Measurements from ENCODE around the gene PCSK4. TPM values are rescaled to one million over a fixed set of nuclear protein-coding genes. Genes with fewer than 3 reads are reported as not detected.

Gene PCSK4
- total and polyA plus RNA-seq, 9 of the 15 experiments (the other 6 are each of a cell fraction or from before 2014, with no cell fraction given), result 0.01 to 9.1 (median 2.1) TPM; not detected in 1

DNA sequence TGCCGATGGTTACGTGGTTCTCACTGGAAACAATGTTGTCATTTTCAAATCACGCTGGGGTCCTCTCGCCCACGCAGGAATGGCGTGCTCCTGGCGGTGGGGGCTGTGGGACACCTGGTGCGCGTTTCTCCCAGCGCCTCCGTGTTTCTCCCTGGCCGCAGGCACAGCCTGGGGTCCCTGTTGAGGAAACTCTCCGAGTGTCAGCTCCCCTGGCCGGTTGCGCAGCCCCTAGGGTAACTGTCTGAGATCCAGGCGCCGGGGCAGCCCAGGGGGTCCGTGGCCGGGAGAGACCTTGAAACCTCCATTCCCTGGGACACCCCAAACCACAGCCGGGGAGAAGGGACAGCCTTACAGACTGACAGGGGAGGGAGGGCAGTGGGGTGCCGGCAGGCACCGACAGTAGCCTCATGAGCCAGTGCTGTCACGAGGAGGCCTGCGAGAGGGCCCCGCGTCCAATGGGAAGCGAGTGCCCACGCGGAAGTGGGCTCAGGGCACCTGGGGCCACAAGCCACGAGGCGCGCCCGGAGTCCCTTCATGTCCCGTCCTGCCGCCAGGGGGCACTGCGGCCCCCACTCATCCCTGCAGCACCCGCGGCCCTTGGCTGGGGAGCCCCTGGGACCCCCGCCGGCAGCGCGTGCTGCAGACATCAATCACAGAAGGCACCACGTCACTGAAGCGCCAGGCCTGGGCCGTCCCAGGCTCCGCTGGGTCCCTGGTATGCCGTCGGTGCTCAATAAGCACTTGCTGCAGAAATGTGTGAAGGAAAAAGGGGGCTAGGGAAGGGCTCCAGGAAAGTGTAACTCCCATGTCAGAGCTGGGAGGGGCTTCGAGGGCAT, 13.2 kb upstream of the PCSK4 start (continued):
- TF ChIP-seq ARID3A (IDR thresholded peaks at IDR 0.05; ENCODE audit: borderline replicate concordance, low read depth, low read length), result no peak
- TF ChIP-seq, protein P1, sequence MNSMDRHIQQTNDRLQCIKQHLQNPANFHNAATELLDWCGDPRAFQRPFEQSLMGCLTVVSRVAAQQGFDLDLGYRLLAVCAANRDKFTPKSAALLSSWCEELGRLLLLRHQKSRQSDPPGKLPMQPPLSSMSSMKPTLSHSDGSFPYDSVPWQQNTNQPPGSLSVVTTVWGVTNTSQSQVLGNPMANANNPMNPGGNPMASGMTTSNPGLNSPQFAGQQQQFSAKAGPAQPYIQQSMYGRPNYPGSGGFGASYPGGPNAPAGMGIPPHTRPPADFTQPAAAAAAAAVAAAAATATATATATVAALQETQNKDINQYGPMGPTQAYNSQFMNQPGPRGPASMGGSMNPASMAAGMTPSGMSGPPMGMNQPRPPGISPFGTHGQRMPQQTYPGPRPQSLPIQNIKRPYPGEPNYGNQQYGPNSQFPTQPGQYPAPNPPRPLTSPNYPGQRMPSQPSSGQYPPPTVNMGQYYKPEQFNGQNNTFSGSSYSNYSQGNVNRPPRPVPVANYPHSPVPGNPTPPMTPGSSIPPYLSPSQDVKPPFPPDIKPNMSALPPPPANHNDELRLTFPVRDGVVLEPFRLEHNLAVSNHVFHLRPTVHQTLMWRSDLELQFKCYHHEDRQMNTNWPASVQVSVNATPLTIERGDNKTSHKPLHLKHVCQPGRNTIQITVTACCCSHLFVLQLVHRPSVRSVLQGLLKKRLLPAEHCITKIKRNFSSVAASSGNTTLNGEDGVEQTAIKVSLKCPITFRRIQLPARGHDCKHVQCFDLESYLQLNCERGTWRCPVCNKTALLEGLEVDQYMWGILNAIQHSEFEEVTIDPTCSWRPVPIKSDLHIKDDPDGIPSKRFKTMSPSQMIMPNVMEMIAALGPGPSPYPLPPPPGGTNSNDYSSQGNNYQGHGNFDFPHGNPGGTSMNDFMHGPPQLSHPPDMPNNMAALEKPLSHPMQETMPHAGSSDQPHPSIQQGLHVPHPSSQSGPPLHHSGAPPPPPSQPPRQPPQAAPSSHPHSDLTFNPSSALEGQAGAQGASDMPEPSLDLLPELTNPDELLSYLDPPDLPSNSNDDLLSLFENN (IDR thresholded peaks at IDR 0.05; ENCODE audit: low read depth in 2 of 2, low read length in 2 of 2), result no peak
- no peak for TF ChIP-seq ARNT (IDR thresholded peaks at IDR 0.05)
- no peak for TF ChIP-seq ZC3H8 (IDR thresholded peaks at IDR 0.05)
- 0 out of 2 replicates have a peak, but pooled peaks have one; percentile 51 for TF ChIP-seq ZNF584 (CRISPR knock-in tag; IDR thresholded peaks at IDR 0.05; ENCODE audit: low read depth)
- TF ChIP-seq, protein P2, sequence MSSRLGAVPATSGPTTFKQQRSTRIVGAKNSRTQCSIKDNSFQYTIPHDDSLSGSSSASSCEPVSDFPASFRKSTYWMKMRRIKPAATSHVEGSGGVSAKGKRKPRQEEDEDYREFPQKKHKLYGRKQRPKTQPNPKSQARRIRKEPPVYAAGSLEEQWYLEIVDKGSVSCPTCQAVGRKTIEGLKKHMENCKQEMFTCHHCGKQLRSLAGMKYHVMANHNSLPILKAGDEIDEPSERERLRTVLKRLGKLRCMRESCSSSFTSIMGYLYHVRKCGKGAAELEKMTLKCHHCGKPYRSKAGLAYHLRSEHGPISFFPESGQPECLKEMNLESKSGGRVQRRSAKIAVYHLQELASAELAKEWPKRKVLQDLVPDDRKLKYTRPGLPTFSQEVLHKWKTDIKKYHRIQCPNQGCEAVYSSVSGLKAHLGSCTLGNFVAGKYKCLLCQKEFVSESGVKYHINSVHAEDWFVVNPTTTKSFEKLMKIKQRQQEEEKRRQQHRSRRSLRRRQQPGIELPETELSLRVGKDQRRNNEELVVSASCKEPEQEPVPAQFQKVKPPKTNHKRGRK (tag; IDR thresholded peaks at IDR 0.05), result no peak
- no peak for TF ChIP-seq MLLT1 (IDR thresholded peaks at IDR 0.05)
- TF ChIP-seq NRF1 (conservative IDR thresholded peaks at IDR 0.05 in 1 of 2, IDR thresholded peaks at IDR 0.05 in 1 of 2), result peak; percentile 33 to 58; a peak in 3 of 4 replicates
- no peak for TF ChIP-seq POLR3A (IDR thresholded peaks at IDR 0.05; ENCODE audit: borderline replicate concordance, extremely low read depth, insufficient read depth, insufficient read length)
- TF ChIP-seq ZNF696 (CRISPR knock-in tag; conservative IDR thresholded peaks at IDR 0.05), result no peak
- TF ChIP-seq, protein P3, sequence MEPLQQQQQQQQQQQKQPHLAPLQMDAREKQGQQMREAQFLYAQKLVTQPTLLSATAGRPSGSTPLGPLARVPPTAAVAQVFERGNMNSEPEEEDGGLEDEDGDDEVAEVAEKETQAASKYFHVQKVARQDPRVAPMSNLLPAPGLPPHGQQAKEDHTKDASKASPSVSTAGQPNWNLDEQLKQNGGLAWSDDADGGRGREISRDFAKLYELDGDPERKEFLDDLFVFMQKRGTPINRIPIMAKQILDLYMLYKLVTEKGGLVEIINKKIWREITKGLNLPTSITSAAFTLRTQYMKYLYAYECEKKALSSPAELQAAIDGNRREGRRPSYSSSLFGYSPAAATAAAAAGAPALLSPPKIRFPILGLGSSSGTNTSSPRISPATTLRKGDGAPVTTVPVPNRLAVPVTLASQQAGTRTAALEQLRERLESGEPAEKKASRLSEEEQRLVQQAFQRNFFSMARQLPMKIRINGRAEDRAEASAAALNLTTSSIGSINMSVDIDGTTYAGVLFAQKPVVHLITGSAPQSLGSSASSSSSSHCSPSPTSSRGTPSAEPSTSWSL (CRISPR knock-in tag; IDR thresholded peaks at IDR 0.05; ENCODE audit: borderline replicate concordance), result no peak
- TF ChIP-seq ZSCAN29 (IDR thresholded peaks at IDR 0.05), result no peak
- TF ChIP-seq ZNF121 (CRISPR knock-in tag; conservative IDR thresholded peaks at IDR 0.05), result 0 out of 2 replicates have a peak, but pooled peaks have one; percentile 17
- TF ChIP-seq SIX5 (IDR thresholded peaks at IDR 0.05; ENCODE audit: borderline replicate concordance in 1 of 2, insufficient read depth in 1 of 2, low read depth in 1 of 2, low read length in 2 of 2), result no peak
- TF ChIP-seq SMARCA4 (IDR thresholded peaks at IDR 0.05), result no peak
